Stimulated activated CD4-positive, alpha-beta T cell treated with anti-CD3 and anti-CD28 coated beads, TNF-alpha, amount 100 ng/mL, for 24 hours (primary cell): ENCODE measurements around the gene ADGRD1.

Source experiments
- DNase-seq, 3 experiments: peaks; one replicate each; pipeline ENCODE4 v3.0.0-alpha.2; 2020; ENCODE audit warnings: low read depth in 3 of 3

ADGRD1 gene

DNA sequence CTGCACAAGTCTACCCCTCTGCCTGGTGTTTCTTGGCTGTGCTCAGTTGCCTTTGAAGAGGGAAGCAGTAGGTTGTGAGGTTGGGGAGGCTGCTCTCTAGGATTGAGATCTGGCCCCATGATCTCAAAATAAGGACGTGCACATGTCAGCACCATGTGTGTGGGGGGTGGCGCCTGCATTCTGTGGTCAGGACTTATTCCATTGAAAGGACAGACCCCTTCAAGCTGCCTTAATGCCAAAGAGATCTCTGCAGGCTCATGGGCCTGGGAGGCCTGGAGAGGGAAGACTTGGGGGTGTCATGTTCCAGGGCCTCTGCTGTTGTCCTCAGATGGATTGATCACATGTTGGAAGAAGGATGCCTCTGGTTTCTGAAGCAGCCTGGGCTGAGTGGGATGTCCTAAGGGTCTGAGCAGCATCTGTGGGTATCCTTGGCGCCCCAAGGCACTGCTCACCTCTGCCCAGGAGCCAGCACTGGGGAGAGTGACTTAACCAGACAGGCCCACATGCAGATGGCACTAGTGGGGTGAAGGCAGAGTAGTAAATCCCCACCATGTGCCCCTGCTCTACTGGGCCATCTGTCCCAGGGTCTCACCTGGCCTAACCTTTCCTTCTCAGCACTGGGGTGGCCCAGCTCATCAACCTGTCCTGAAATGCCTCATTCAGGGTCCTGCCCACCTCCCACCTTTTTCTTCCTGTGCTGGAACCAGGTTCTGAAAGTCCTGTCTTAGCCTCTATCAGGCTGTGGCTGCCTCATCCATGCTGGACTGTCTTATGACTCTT lies 118.9 kb downstream of the ADGRD1 start:
- no peak for DNase-seq

DNA sequence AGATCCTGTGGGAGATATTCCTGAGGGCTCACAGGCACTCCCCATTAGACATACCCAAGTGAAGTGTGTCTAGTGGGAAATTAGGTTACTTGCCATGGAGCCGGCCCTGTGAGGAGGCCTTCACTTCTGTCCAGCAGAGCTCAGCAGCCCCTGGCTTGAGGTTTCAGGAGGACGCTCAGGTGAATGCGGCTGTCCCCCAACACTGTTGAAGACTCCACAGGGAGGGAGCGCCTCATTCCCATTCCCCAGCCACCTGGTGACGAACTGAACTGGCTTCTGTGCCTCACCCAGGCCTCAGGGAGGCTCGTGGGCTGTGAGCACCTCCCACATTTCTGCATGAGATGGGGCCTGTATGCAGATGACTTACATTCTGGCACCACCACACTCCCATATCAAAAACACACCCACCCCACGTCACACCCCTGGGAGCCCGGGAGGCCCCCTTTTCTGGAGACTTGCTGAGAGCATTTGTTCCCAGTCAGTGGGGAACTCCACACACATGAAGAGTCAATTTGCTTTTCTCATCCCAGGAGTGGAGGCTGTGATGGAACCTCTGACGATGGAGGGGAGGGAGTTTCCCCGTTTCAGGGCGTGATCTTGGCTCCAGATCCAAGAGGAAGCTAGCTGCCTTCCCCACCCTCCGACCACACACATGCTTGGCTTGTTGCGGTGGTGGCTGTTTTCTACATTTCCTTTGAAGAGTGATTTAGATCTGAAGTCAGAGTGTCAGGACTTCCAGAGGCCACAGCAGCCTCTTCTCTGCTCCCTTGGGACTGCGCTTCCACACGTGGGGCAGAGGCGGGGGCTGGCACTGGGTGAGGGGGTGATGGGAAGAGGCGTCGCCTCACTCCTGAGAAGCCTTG lies 120.7 kb downstream of the ADGRD1 start:
- DNase-seq, result no peak

DNA sequence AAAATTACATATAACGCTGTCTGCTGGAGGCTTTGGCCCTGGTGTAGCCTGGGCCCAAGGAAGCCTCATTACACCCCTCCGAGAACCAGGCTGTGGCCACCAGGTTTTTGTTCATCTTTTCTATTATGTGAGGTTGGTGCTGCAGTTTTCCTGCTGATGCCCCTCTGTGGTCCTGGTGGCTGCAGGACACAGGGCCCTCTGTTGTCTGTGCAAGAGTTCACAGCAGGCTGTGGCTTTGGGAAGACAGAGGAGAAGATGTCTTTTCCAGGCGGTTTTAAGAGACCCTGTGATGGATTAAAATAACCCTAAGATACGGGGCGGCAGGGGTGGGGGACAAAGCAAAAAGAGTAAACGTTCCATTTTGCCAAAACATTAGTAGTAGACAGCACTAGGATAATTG lies 121.5 kb downstream of the ADGRD1 start:
- no peak for DNase-seq

DNA sequence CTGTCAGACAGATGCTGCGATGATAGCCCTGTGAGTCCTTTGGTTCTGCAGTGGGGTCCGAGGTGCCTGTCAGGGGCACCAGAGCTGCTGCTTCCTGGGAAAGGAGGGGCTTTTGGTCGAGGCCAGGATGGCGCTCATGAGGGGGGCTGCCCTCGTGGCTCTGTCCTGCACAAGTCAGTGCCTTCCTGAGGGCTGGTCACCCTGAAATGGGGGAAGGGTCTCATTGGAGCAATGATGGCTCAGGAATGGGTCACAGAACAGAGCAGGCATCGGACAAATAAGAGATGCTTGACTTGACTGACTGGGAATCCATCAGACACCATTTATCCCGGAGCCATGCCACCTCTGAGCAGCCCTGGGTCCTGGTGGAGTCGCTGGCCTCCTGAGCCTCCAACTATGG lies 121.9 kb downstream of the ADGRD1 start:
- DNase-seq, result no peak

DNA sequence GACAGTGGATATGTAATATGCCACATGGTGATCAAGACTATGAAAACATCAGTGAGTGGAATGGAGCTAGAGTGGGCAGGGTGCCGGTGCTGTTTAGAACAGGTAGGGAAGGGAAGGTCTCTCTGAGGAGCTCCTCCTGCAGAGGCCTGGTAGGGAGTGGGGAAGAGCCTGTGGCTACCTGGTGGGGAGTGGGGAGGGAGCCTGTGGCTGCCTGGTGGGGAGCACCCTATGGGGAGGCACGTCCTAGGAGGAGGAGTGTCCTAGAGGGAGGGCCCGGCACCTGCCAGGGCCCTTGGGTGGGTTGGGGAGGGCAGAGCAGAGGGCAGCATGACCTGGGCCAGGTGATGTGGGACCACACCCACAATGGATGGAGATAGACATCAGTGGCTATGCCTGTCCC lies 122.6 kb downstream of the ADGRD1 start:
- DNase-seq, result no peak

DNA sequence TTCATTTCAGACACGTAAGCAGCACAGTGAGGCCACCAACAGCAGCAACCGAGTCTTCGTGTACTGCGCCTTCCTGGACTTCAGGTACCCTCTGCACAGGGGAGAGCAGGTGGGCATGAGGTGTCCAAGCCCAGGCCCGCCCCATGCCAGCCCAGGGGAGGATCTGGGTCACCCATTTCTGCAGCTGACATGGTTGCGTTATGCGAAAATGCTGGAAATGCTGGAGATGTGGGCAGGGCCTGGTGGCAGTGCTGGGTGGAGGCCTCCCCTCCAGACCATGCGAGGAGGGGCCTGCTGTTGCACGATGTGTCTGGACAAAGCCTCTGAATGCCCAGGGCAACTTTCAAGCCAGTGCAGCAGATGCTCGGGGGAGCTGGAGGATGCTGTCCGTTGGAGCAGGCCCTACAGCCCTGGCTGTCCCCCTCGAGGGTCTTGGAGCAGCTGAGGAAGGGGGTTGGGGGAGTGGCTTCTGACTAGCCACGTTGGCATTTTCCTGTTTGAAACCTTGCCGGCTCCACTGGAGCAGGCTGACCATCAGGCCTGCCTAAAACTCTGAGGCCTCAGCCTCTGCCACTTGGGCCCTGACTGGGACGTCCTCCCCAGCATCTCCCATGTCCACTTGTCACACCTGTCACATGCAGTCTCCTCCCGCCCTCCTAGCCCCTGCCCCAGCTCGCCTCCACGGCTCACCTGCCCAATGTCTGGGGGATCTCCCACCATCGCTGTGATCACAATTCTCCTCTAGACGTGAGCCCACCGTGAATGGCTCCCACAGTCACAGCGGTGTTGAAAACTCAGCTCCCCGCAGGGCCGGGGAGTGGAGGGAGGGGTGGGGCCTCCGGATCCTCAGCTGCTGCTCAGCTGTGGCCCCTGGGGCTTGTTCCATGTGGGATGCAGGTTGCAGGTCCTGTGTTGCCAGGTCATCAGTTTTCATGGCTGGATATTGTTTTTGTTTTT lies 123.4 kb downstream of the ADGRD1 start:
- DNase-seq, result no peak

DNA sequence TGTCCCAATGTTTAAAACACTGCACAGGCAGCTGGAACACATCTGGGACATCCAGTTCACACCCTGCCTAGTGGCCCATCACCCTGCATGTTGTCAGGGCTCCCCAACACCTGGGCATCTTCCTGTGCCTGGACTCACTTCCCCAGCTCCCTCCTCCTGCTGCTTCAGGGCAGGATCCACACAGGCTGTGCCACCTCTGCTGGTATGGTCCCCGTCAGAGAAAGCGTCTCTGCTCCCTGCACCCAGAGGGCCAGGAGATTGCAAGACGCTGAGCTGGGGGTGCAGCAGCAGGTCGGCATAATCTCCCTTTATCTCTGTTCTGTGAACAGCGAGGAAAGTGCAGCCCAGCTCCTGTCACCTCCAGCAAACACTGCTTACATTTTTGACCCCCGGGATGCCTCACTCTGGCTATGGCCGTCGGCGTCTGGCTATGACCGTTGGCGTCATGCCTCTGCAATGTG lies 124.3 kb downstream of the ADGRD1 start:
- no peak for DNase-seq

DNA sequence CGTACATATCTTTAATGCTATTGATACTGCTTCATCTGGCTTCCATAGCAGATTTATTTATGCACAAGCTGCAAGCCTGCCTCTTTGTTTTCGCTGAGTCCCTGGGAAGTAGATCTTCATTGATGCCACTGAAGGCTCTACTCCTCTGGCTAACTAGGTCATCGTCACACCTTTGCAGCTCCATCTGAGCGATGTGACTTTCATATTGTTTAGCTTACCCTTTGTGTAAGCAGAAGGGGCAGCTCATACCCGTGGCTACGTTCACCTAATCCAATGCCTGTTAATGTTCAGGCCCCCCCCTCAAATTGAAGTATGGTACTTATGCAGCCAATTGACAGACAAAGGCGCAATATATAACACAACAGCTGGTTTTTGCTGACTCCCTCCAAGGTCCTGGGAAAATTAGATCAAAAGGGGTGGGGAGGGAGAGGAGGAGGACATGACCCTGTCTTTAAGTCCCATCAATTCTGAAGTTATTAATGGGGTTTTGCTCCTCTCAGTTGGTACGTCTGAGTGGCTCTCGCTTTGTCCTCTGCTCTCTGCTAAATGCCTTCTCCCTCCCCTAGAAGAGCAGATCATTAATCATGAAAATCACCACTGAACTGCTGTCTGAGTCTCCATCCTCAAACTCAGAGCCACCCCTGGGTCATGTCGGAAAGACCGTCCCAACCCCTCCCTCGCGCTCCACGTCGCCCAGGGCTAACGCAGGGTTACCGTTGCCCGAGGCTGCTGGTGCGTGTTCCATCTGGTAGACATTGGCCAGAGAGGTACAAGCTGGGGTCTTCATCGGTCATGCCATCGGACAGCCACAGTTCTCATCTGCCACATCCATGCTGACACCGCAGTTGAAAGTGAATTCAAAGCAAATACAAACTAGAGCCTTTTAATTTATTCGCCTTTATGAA lies 128.8 kb downstream of the ADGRD1 start:
- no peak for DNase-seq

DNA sequence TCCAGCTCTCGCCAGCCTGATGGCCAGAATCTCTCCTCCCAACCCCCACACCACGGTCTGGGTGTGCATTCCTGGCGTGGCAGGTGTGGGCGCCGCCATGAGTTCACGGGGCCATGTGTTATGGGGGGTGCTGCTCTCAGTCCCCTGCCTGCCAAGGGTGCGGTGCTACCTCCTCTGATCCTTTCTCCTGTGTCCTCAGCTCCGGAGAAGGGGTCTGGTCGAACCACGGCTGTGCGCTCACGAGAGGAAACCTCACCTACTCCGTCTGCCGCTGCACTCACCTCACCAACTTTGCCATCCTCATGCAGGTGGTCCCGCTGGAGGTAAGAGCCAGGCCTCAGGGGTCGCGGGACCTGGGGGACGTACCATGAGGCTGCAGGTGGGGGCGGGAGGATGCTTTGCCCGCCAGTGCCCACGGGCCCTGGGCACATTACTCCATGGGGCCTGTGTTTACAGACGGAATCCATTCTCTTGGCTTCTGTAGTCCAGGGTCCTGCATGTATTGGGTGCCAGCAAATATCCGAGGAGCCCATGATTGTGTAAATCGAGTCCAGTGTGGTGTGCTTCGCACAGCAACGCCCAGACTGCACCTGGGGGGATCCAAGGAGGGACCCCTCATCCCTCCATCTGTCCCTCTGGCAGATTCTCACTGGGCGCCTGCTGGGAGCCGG lies 130.8 kb downstream of the ADGRD1 start:
- DNase-seq, result no peak

DNA sequence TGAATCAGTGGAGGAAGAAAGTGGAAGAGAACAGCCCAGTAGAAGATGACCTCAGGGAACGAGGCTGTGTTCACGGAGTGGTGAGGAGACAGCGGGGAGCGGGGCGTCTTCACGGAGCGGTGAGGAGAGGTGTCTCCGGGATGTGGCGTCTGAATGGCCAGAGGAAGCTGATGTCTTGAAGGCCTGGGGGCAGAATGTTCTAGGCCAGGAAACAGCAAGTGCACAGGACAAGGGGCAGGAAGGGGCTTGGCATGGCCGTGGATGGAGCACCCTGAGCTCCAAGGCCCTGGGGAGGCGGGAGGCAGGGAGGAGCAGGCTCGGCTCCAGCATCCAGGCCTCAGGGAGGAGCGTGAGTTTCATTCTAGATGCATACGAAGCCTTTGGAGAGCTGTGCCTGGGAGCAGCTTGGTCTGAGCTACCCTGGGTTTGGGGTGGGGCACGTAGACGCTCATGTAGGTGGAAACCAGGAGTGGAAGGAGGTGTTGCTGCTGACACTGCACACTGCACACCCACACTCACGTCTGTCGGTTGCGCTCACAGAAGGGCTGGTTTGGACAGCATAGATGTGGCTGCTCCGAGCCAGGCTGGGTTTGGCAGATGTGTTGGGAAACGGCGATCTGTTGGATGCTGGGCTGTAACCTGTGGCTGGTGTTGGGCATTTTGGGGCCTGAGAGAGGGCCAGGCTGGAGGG lies 131.6 kb downstream of the ADGRD1 start:
- no peak for DNase-seq

DNA sequence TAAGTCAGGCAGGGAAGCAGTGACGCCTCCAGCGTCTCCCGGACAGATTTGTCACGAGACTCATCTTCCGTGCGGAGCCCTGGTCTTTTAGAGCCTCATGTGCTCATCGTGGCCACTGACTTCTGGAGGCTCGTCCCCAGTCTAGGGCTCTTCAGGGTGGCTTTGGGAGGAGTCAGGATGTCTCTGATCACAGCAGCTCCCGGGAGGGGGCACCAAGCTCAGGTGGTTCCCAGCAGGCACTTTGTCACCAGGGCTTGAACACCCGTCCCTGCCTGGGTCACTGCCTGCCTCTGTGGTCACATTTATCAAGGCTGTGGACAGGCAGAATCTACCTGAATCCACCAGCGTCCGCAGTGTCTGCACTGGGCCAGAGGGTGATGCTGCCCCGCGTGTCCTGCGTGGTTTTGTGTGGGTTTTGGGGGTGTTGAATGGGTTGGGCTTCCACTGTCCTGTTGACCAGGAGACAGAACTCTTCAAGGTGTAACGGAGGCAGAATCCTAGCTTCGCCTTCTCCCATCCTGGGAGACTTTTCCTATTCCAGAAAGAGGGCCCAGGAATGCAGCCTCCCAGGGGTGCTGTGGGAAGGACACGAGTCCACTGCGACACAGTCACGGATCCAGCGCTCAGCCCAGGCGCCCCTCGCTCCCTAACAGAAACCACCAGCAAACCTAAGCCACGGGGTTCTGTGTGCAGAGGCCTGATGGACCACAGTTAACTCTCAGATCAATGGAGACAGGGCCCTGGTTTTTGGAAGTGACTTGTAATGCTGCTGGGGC lies 132.3 kb downstream of the ADGRD1 start:
- DNase-seq, result no peak

DNA sequence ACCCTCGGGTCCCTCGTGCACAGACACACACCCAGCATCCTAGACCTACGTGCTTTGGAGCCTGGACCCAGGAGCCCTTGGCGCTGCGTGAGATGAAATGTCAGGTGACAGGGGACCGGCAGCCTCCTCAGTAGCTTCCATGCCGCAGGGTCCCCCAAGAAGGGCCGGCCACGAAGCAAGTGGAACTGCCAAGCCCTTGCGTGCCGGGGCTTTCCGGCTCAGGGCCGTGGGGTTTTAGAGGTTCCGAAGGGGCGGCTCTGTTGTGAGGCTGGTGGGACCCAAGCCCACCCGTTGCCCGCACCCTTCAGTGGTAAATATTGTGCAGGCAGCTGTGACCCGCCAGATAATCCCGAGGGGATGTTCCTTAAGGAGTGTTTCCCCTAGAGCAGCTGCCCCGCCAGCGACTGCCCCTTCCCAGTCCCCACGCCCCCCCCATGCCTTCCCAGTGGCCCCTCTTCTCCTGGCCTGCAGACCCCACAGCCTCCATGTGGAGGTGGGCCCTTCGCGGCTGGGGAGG lies 133.7 kb downstream of the ADGRD1 start:
- no peak for DNase-seq

DNA sequence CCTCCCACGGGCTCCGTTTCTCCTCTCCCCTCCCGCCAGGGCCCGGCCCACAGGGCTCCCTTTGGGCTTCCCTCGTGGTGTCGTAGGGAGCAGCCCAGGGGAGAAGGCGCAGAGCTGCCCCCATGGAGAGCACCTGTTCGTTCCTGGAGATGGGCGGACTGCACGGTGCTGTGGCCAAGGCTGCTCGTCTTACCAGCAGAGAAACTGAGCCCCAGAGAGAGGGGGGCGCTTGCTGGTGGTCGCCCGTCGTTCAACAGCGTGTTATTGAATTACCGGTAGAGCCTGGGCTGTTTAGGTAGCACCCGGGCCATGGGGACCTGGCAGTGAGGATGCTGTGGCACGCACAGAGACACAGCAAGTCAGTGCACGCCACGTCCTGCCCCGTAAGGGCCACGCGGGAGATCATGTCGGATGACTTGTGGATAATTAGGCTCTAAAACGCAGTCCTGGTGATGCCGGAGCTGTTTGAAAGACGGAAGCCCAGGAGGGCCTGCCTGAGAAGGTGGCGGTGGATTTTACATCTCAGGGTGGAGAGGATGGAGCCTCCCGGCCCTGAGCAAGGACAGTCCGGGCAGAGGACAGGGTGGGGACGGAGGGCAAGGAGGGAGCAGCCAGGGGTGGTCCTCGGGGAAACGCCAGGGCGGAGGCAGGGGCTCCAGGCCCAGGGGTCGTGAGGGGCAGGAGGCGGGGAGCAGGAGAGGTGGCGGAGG lies 134.4 kb downstream of the ADGRD1 start:
- no peak for DNase-seq

DNA sequence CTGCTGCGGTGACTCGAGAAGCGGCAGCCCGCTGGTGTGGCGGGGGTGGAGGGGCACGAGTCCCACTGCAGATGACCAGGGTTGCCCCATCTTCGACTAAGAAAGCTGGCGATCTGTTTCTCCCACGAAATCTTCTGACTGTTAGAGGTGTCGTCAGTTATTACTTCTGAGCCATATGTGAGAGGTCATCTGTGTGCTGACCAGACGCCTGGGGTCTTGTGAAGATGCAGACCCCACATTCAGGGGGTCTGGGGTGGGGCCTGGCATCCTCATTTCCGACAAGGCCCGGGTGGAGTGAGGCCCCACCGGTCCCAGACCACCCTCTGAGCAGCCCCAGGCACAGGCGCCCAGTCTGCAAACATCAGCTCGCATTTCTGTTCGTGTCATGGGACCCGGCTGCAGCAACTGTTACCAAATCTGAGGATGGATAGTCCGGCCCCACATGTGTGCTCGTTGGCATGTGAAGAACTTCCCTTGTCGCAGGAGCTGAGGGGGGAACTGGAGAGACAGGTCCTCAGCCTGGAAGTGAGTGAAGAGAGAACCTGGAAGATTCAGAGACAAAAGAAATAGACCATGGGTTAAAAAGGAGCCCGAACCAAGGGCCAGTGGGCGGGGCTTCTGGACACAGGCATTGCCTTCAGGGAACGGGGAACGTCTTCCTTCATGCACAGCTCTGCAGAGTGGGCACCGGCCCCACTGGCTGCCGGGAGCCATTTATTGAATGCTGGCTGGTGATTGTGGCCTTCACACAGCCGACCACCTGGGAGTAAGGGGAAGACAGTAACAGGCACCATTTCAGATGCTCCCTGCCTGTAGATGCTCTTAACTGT lies 135.2 kb downstream of the ADGRD1 start:
- DNase-seq, result no peak

DNA sequence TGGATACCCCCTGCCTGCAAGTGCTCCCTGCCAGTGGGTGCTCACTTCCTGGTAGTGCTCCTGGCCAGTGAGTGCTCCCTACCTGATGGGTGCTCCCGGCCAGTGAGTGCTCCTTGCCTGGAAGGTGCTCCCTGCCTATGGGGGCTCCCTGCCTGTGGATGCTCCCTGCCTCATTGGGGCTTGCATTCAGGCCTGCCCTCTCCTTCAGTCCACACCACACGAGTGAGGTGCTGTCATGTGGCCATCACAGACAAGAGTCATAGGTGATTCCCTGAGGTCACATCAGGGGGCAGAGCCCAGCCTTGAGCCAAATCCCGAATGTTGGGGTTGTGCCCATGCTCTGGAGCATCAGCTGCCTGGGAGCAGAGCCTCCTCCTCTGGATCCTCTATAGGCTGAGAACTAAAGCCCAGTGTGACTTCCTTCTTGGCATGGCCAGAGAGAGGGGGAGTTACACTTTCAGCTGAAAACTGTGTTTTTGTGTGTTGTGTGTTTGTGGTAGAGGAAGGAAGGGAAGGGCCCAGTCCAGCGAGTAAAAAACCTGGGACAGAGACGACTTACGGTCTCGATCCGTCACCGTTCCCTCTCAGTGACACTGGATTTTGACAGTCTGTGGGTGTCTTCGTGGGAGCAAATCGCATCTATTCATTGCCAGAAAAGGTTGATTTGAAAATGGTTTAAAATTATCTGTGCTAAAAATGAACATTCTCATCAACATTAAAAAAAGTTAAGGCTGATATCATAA lies 136.0 kb downstream of the ADGRD1 start:
- DNase-seq, result no peak
